Bronchial epithelial cell (primary cell): ENCODE measurements around the gene ZNF592. TPM values are rescaled to one million over a fixed set of nuclear protein-coding genes. Genes with fewer than 3 reads are reported as not detected.

Experiments
- DNase-seq: peaks from one replicate; pipeline ENCODE4 v3.0.0-alpha.2; 2010; ENCODE audit warnings: low read depth
- FAIRE-seq: peaks from 2 replicates; lab custom pipeline; 2011; peaks lifted over from hg19 to GRCh38; lab: Jason Lieb, UNC
- H3K27me3 ChIP-seq: 2 replicates; pipeline ENCODE4 v1.5.1; 2011; ENCODE audit warnings: low read length; ENCODE audit not compliant: control insufficient read depth, insufficient read depth
- H3K36me3 ChIP-seq: 2 replicates; pipeline ENCODE4 v1.5.1; 2011; ENCODE audit warnings: low read length; ENCODE audit not compliant: control insufficient read depth, insufficient read depth
- H3K4me3 ChIP-seq: 2 replicates; pipeline ENCODE4 v1.5.1; 2011; ENCODE audit warnings: mild to moderate bottlenecking, low read depth, low read length, control low read depth
- total RNA-seq: library from RNA; depleted of rRNA; stranded (reverse); fragments of >200 nt; gene quantifications from 2 replicates; pipeline ENCODE4 v1.2.1, GENCODE V29; 2014
- TF ChIP-seq, protein P1 (sequence below): IDR thresholded peaks from 2 replicates; pipeline ENCODE4 v1.5.1; 2011; ENCODE audit warnings: mild to moderate bottlenecking, moderate library complexity, low read length, control low read depth, inconsistent platforms; ENCODE audit not compliant: insufficient read depth, severe bottlenecking

ZNF592 gene
- total RNA-seq, 1 donor from 2014 or later = 2.6 TPM

DNA sequence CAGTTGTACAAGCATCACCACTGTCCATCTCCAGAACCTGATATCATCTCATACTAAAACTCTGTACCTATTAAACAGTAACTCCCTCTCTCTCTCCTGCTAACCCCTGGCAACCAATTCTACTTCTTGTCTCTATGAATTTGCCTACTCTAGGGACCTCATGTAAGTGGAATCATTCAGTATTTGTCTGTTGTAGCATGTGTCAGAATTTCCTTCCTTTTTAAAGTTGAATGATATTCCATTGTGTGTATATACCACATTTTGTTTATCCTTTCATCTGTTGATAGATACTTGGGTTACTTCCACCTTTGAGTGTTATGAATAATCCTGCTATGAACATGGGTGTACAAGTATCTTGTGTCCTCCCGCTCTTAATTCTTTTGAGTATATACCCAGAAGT is 16.6 kb downstream of the ZNF592 start:
- Histone ChIP-seq H3K4me3 (no peak overlapping the region), H3K27me3 (no peaks in the 10 kb centered on the region), H3K36me3 (peaks cover 12% of the 10 kb centered on the region)
- DNase-seq (no peak), FAIRE-seq (no peak)
- TF ChIP-seq, protein P1, sequence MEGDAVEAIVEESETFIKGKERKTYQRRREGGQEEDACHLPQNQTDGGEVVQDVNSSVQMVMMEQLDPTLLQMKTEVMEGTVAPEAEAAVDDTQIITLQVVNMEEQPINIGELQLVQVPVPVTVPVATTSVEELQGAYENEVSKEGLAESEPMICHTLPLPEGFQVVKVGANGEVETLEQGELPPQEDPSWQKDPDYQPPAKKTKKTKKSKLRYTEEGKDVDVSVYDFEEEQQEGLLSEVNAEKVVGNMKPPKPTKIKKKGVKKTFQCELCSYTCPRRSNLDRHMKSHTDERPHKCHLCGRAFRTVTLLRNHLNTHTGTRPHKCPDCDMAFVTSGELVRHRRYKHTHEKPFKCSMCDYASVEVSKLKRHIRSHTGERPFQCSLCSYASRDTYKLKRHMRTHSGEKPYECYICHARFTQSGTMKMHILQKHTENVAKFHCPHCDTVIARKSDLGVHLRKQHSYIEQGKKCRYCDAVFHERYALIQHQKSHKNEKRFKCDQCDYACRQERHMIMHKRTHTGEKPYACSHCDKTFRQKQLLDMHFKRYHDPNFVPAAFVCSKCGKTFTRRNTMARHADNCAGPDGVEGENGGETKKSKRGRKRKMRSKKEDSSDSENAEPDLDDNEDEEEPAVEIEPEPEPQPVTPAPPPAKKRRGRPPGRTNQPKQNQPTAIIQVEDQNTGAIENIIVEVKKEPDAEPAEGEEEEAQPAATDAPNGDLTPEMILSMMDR = no peak

DNA sequence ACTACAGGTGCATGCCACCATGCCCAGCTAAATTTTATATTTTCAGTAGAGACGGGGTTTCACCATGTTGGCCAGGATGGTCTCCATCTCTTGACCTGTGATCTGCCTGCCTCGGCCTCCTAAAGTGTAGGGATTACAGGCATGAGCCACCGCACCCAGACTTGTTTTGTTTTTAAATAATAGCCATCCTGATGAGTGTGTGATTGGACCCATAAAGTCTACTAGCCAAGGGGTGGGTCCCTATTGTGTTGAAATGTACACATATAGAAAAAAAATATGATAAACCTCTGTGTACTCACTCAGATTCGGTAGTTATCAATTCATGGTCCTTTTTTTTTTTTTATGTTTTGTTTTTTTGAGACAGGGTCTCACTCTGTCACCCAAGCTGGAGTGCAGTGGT is 17.3 kb downstream of the ZNF592 start:
- TF ChIP-seq, protein P1 = no peak
- no peaks in the 10 kb centered on the region for H3K27me3 ChIP-seq
- peaks cover 14% of the 10 kb centered on the region for H3K36me3 ChIP-seq
- no peak overlapping the region for H3K4me3 ChIP-seq
- DNase-seq = no peak
- no peak for FAIRE-seq

DNA sequence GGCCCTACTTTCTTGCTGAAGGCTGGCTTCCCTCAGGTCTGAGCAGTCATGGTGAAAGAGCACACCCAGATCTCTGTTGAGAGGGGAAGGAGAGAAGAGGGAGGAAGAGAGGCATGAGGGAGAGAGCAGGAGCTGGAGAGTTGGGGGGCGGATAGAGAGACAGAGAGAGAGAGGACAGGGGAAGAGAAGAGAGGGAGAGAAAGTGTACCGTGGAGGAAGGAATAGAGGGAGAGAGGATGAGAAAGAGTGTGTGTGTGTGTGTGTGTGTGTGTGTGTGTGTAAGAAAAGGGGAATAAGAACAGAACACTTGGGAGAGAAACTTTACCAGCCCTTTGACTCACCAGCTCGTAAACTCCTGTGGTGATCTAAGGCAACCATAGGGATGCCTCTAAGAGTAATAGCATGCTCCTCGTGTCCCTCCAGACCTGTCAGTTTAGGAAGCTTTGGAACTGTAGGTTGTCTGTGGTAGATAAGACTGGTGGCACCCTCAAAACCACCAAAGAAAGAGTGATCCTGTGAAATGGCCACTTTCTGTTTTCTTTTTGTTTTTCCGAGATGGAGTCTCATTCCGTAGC is 18.2 kb downstream of the ZNF592 start:
- no peak overlapping the region for H3K4me3 ChIP-seq
- DNase-seq = no peak
- no peak for FAIRE-seq
- TF ChIP-seq, protein P1 = no peak
- no peaks in the 10 kb centered on the region for H3K27me3 ChIP-seq
- H3K36me3 ChIP-seq = peaks cover 14% of the 10 kb centered on the region

DNA sequence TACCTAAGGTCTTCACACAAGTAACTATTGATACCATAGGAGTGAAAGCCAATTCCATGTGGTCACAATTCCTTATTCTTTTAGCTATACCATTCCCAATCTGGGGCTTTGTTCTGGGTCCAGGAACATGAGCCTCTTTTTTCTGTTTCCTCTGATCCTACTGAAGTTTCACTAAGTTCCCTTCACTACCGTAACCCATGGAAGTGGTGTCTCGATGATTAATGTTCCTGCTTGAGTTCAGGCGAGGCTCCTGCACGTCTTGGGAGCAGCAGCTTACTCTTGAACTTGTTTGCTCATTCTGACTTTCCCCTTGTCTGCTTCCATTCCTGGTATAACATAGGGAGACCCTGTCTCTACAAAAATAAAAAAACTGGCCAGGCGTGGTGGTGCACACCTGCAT is 23.6 kb downstream of the ZNF592 start:
- TF ChIP-seq, protein P1 = no peak
- H3K4me3 ChIP-seq = no peak overlapping the region
- H3K27me3 ChIP-seq = no peaks in the 10 kb centered on the region
- peaks cover 9% of the 10 kb centered on the region for H3K36me3 ChIP-seq
- DNase-seq (no peak), FAIRE-seq (no peak)

DNA sequence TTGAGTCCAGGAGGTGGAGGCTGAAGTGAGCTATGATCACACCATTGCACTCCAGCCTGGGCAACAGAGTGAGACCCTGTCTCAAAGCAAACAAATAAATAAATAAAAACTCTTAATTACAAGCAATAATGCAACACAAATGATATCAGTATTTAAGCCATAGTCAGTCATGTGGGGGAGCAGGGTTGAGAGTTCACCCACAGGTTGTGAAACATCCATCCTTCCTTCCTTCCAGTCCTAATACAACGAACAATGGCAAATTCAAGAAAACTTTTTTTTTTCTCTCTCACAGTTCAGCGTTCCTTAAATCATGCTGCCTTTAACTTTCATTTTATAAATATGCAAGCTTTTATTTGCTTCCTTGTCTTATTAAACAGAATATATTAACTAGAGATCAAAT is 24.1 kb downstream of the ZNF592 start:
- no peaks in the 10 kb centered on the region for H3K27me3 ChIP-seq
- no peak overlapping the region for H3K4me3 ChIP-seq
- H3K36me3 ChIP-seq = peaks cover 8% of the 10 kb centered on the region
- FAIRE-seq (no peak), DNase-seq (no peak)
- TF ChIP-seq, protein P1 = no peak

DNA sequence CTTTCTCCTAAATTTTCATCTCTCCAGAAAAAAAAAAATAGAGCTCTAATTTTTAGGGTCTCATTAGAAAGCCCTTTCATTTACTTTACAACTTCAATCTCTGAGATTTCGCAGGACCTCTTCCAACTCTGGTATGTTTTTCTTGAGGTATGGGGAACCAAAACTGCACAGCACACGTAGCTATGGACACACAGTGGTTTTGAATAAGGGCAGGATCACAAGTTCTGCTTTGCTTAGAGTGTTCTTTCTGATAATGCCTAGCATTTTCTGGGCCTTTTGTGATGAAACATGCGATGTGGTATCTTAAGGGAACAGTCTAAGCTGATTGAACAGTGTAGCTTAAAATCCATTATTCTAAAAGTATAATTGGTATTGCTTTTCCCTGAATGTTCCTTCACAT is 25.3 kb downstream of the ZNF592 start:
- Histone ChIP-seq H3K36me3 (peaks cover 7% of the 10 kb centered on the region), H3K27me3 (no peaks in the 10 kb centered on the region), H3K4me3 (no peak overlapping the region)
- no peak for DNase-seq
- no peak for FAIRE-seq
- TF ChIP-seq, protein P1 = no peak
